ENCODE data around the gene SP1.

DNA sequence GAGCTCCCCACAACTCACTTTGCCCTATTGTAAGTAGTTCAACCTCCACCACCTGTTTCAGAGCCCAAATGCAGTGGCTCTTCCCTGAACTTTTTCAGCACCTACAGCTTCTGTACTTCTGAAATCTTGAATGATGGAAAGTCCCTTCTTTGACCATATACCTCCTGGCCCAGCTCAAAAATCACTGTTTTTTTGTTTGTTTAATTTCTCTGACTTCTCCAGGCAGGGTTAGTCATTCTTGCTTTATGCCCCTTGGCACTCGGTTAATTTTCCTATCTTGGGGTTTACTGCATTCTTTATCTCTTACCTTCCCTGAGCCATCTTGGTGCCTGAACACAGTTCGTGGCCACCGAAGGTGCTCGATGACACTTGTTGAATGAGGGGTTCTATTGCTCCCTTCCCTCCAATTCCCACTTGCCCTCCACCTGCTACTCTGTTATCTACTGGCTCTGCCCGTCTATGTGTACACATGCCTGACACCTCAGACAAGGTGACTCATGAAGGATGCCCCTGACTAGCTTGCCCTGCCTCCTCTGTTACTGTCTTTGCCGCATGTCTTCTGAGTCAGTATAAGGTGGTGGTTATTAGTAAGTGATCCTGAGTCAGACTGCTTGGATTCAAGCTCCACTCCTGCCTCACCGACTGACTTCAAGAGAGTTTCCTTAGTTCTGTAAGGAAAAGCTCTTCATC, 48.1 kb downstream of the SP1 start:
- TF ChIP-seq EP300 (conservative IDR thresholded peaks at IDR 0.05; ENCODE audit: poor library complexity, severe bottlenecking) (no peak), RAD21 (conservative IDR thresholded peaks at IDR 0.05) (no peak), TAF1 (IDR thresholded peaks at IDR 0.05; ENCODE audit: low read depth) (no peak), EZH2 (IDR thresholded peaks at IDR 0.05; ENCODE audit: borderline replicate concordance, insufficient read depth, low read length, poor library complexity, severe bottlenecking) (no peak), POLR2AphosphoS5 (IDR thresholded peaks at IDR 0.05) (no peak), SMC3 (conservative IDR thresholded peaks at IDR 0.05; ENCODE audit: poor library complexity) (no peak), MXI1 (conservative IDR thresholded peaks at IDR 0.05; ENCODE audit: poor library complexity, severe bottlenecking) (no peak)
- TF ChIP-seq, protein P1, sequence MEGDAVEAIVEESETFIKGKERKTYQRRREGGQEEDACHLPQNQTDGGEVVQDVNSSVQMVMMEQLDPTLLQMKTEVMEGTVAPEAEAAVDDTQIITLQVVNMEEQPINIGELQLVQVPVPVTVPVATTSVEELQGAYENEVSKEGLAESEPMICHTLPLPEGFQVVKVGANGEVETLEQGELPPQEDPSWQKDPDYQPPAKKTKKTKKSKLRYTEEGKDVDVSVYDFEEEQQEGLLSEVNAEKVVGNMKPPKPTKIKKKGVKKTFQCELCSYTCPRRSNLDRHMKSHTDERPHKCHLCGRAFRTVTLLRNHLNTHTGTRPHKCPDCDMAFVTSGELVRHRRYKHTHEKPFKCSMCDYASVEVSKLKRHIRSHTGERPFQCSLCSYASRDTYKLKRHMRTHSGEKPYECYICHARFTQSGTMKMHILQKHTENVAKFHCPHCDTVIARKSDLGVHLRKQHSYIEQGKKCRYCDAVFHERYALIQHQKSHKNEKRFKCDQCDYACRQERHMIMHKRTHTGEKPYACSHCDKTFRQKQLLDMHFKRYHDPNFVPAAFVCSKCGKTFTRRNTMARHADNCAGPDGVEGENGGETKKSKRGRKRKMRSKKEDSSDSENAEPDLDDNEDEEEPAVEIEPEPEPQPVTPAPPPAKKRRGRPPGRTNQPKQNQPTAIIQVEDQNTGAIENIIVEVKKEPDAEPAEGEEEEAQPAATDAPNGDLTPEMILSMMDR (IDR thresholded peaks at IDR 0.05; ENCODE audit: poor library complexity, severe bottlenecking) = no peak
- TF ChIP-seq, protein P2, sequence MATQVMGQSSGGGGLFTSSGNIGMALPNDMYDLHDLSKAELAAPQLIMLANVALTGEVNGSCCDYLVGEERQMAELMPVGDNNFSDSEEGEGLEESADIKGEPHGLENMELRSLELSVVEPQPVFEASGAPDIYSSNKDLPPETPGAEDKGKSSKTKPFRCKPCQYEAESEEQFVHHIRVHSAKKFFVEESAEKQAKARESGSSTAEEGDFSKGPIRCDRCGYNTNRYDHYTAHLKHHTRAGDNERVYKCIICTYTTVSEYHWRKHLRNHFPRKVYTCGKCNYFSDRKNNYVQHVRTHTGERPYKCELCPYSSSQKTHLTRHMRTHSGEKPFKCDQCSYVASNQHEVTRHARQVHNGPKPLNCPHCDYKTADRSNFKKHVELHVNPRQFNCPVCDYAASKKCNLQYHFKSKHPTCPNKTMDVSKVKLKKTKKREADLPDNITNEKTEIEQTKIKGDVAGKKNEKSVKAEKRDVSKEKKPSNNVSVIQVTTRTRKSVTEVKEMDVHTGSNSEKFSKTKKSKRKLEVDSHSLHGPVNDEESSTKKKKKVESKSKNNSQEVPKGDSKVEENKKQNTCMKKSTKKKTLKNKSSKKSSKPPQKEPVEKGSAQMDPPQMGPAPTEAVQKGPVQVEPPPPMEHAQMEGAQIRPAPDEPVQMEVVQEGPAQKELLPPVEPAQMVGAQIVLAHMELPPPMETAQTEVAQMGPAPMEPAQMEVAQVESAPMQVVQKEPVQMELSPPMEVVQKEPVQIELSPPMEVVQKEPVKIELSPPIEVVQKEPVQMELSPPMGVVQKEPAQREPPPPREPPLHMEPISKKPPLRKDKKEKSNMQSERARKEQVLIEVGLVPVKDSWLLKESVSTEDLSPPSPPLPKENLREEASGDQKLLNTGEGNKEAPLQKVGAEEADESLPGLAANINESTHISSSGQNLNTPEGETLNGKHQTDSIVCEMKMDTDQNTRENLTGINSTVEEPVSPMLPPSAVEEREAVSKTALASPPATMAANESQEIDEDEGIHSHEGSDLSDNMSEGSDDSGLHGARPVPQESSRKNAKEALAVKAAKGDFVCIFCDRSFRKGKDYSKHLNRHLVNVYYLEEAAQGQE (IDR thresholded peaks at IDR 0.05; ENCODE audit: borderline replicate concordance) = no peak

Measured in neural cell (in vitro differentiated cells).